Skin of body (tissue), 2 donors: Measurements from ENCODE around the gene TELO2. TPM values are rescaled to one million over a fixed set of nuclear protein-coding genes. Genes with fewer than 3 reads are reported as not detected.

Experiments used
- DNase-seq: peaks from one replicate; lab custom pipeline; 2025; lab: John Stamatoyannopoulos, UW
- total RNA-seq: library from RNA; depleted of rRNA; stranded (reverse); fragments of >200 nt; gene quantifications from one replicate; pipeline ENCODE4 v1.2.3, GENCODE V29; 2014

Gene TELO2
- total RNA-seq, 1 donor from 2014 or later = 19.4 TPM

- DNase-seq = no peak
Observed at GRCh38 chr16:1535391-1536291, 42.5 kb downstream of the TELO2 start.

GRCh38 chr16:1536601-1537000, 43.4 kb downstream of the TELO2 start:
- DNase-seq = no peak

- no peak for DNase-seq
Observed at GRCh38 chr16:1537138-1537577, 44.0 kb downstream of the TELO2 start.

- no peak for DNase-seq
Observed at GRCh38 chr16:1537763-1538289, 44.7 kb downstream of the TELO2 start.

GRCh38 chr16:1538804-1539520, 45.8 kb downstream of the TELO2 start:
- no peak for DNase-seq

- DNase-seq = no peak
Observed at GRCh38 chr16:1539720-1540555, 46.8 kb downstream of the TELO2 start.

- DNase-seq = no peak
Observed at GRCh38 chr16:1540556-1540855, 47.3 kb downstream of the TELO2 start.

- no peak for DNase-seq
Observed at GRCh38 chr16:1541293-1542165, 48.4 kb downstream of the TELO2 start.

- no peak for DNase-seq
Observed at GRCh38 chr16:1542166-1542500, 49.0 kb downstream of the TELO2 start.

- DNase-seq = no peak
Observed at GRCh38 chr16:1542533-1542932, 49.4 kb downstream of the TELO2 start.

GRCh38 chr16:1543085-1543896, 50.1 kb downstream of the TELO2 start:
- DNase-seq = no peak

GRCh38 chr16:1545044-1546040, 52.2 kb downstream of the TELO2 start:
- peak; percentile 19 for DNase-seq

- DNase-seq = no peak
Observed at GRCh38 chr16:1546430-1546829, 53.3 kb downstream of the TELO2 start.

GRCh38 chr16:1548233-1548632, 55.1 kb downstream of the TELO2 start:
- DNase-seq = no peak

- no peak for DNase-seq
Observed at GRCh38 chr16:1548727-1549126, 55.6 kb downstream of the TELO2 start.

GRCh38 chr16:1550069-1550468, 56.9 kb downstream of the TELO2 start:
- DNase-seq = no peak

GRCh38 chr16:1550696-1551095, 57.5 kb downstream of the TELO2 start:
- no peak for DNase-seq

- no peak for DNase-seq
Observed at GRCh38 chr16:1551166-1551565, 58.0 kb downstream of the TELO2 start.

- no peak for DNase-seq
Observed at GRCh38 chr16:1552129-1552528, 59.0 kb downstream of the TELO2 start.
